Measurements from ENCODE around the gene PRR23C.
"Not testable (repeated sequence)": the region's sequence is repeated elsewhere in the genome, so short reads cannot be mapped to it uniquely, and the experiment has no call there.

PRR23C gene

DNA sequence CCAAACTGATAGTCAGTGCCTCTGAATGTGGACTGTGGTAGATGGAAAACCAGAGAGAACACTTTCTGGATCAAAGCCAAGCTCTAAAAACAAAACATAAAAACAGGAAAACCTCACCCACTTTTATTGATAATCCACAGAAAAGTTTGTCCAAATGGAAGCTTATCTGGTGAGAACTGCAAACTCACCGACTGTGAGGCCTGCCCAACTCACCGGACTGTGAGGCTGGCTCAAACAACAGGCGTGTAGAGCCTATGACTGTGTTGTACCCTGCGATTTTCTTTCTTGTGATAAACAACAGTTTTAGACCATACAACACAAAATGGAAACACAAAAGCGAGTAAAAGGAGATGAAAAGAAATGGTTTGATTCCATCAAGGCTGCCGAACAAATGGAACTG lies 7.2 kb downstream of the PRR23C start:
- TF ChIP-seq EZH2phosphoT487 (conservative IDR thresholded peaks at IDR 0.05; ENCODE audit: low read length) = no peak
- TF ChIP-seq, protein P1, sequence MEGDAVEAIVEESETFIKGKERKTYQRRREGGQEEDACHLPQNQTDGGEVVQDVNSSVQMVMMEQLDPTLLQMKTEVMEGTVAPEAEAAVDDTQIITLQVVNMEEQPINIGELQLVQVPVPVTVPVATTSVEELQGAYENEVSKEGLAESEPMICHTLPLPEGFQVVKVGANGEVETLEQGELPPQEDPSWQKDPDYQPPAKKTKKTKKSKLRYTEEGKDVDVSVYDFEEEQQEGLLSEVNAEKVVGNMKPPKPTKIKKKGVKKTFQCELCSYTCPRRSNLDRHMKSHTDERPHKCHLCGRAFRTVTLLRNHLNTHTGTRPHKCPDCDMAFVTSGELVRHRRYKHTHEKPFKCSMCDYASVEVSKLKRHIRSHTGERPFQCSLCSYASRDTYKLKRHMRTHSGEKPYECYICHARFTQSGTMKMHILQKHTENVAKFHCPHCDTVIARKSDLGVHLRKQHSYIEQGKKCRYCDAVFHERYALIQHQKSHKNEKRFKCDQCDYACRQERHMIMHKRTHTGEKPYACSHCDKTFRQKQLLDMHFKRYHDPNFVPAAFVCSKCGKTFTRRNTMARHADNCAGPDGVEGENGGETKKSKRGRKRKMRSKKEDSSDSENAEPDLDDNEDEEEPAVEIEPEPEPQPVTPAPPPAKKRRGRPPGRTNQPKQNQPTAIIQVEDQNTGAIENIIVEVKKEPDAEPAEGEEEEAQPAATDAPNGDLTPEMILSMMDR (IDR thresholded peaks at IDR 0.05; ENCODE audit: insufficient read depth, low read length, poor library complexity, severe bottlenecking) = no peak
- no peak overlapping the region for H2AFZ ChIP-seq (ENCODE audit: low read depth, low read length, severe bottlenecking)

DNA sequence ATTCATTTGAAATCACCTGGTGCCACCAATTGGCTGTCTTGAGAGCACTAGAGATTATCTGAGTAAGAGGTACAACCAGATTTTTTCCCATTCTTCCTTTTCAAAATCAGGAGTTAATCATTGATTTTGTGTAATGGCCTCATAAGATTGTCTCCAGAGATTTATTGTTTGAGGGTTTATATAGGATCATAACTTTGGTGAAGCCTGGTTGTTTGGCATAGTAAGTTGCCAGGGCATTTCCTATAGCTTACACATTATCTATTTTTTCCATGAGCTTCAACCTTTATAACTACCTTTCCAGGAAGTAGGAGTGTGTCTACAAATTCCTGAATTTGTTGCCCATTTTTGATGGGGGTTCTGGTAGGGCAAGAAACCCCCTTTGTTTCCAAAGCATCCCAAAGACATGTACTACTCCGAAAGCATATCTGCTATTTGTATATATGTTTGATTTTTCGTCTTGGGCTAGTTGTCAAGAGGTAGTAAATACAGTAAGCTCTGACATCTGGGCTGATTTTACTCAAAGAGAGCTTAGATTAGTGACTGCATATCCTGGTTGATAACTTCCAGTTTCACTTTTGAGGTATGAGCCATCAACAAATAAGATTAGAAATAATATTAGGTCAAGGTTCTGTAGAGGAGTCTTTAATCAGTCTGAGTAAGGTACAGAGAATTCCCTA lies 12.2 kb downstream of the PRR23C start:
- Histone ChIP-seq H3K36me3 (ENCODE audit: low read length) (no peaks in the 10 kb centered on the region), H3K9me2 (replicated peaks; ENCODE audit: insufficient read depth, low read length) (no peaks in the 10 kb centered on the region), H3K9me3 (ENCODE audit: insufficient read depth, low read length) (no peaks in the 10 kb centered on the region), H3K9ac (ENCODE audit: low read length) (no peak overlapping the region), H3K4me3 (ENCODE audit: insufficient read depth, low read length, poor library complexity, severe bottlenecking) (no peak overlapping the region), H3F3A (ENCODE audit: insufficient read depth) (no peaks in the 10 kb centered on the region), H3K79me2 (ENCODE audit: insufficient read depth, low read length) (no peaks in the 10 kb centered on the region), H4K20me1 (ENCODE audit: low read depth, low read length) (no peaks in the 10 kb centered on the region), H3K27me3 (ENCODE audit: low read length) (no peaks in the 10 kb centered on the region), H3K27ac (ENCODE audit: low read depth, low read length) (no peak overlapping the region), H2AFZ (ENCODE audit: low read depth, low read length, severe bottlenecking) (no peak overlapping the region), H3K4me2 (ENCODE audit: low read depth, low read length, poor library complexity, severe bottlenecking) (no peak overlapping the region)
- TF ChIP-seq, protein P1 (IDR thresholded peaks at IDR 0.05; ENCODE audit: insufficient read depth, low read length, poor library complexity, severe bottlenecking) = no peak
- TF ChIP-seq EZH2phosphoT487 (conservative IDR thresholded peaks at IDR 0.05; ENCODE audit: low read length) = no peak

More for the DNA sequence above, 7.2 kb downstream of the PRR23C start:
- Histone ChIP-seq H3K4me2 (ENCODE audit: low read depth, low read length, poor library complexity, severe bottlenecking) (no peak overlapping the region), H4K20me1 (ENCODE audit: low read depth, low read length) (no peaks in the 10 kb centered on the region), H3K36me3 (ENCODE audit: low read length) (no peaks in the 10 kb centered on the region), H3F3A (ENCODE audit: insufficient read depth) (no peaks in the 10 kb centered on the region), H3K27me3 (ENCODE audit: low read length) (no peaks in the 10 kb centered on the region), H3K9me2 (replicated peaks; ENCODE audit: insufficient read depth, low read length) (no peaks in the 10 kb centered on the region), H3K4me3 (ENCODE audit: insufficient read depth, low read length, poor library complexity, severe bottlenecking) (no peak overlapping the region), H3K79me2 (ENCODE audit: insufficient read depth, low read length) (no peaks in the 10 kb centered on the region), H3K27ac (ENCODE audit: low read depth, low read length) (no peak overlapping the region), H3K9me3 (ENCODE audit: insufficient read depth, low read length) (no peaks in the 10 kb centered on the region), H3K9ac (ENCODE audit: low read length) (no peak overlapping the region)

DNA sequence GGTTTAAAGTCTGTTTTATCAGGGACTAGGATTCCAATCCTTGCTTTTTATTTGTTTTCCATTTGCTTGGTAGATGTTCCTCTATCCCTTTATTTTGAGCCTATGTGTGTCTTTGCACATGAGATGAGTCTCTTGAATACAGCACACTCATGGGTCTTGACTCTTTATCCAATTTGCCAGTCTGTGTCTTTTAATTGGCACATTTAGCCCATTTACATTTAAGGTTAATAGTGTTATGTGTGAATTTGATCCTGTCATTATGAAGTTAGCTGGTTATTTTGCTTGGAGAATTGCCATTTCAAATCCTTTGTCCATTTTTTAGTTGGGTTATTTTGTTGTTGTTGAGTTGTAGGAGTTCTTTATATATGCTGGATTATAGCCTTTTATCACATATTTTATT lies 14.1 kb downstream of the PRR23C start:
- not testable (repeated sequence) for H3K79me2 ChIP-seq (ENCODE audit: insufficient read depth, low read length); H3K9me2 ChIP-seq (replicated peaks; ENCODE audit: insufficient read depth, low read length); H3K4me3 ChIP-seq (ENCODE audit: insufficient read depth, low read length, poor library complexity, severe bottlenecking); H3K4me2 ChIP-seq (ENCODE audit: low read depth, low read length, poor library complexity, severe bottlenecking); H3K9ac ChIP-seq (ENCODE audit: low read length); H3K9me3 ChIP-seq (ENCODE audit: insufficient read depth, low read length); H3K27ac ChIP-seq (ENCODE audit: low read depth, low read length); H2AFZ ChIP-seq (ENCODE audit: low read depth, low read length, severe bottlenecking); H3K27me3 ChIP-seq (ENCODE audit: low read length); H4K20me1 ChIP-seq (ENCODE audit: low read depth, low read length); H3F3A ChIP-seq (ENCODE audit: insufficient read depth); H3K36me3 ChIP-seq (ENCODE audit: low read length)

DNA sequence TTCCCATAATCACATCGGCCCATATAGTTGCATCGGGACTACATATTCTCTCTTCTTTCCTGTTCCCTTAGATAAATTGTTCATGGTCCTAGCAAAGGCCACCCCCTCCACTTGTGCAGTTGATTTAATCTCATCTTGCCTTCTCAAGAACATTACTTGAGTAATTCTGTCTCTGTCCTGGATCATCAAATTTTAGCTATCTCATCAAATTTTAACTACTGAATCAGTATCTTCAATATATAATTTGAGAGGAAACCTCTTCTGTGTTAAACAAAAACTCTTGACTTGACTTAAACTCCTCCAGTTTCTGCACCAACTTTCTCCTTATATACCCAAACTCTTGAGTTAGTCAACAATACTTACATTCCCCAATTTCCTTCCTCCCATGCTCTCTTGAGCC lies 19.7 kb downstream of the PRR23C start:
- no peaks in the 10 kb centered on the region for H4K20me1 ChIP-seq (ENCODE audit: low read depth, low read length)
- H3K27ac ChIP-seq (ENCODE audit: low read depth, low read length) = no peak overlapping the region
- H3F3A ChIP-seq (ENCODE audit: insufficient read depth) = no peaks in the 10 kb centered on the region
- no peak for TF ChIP-seq EZH2phosphoT487 (conservative IDR thresholded peaks at IDR 0.05; ENCODE audit: low read length)
- TF ChIP-seq, protein P1 (IDR thresholded peaks at IDR 0.05; ENCODE audit: insufficient read depth, low read length, poor library complexity, severe bottlenecking) = no peak
- H3K79me2 ChIP-seq (ENCODE audit: insufficient read depth, low read length) = no peaks in the 10 kb centered on the region
- H3K27me3 ChIP-seq (ENCODE audit: low read length) = no peaks in the 10 kb centered on the region
- H3K36me3 ChIP-seq (ENCODE audit: low read length) = no peaks in the 10 kb centered on the region
- H3K9ac ChIP-seq (ENCODE audit: low read length) = no peak overlapping the region
- no peaks in the 10 kb centered on the region for H3K9me2 ChIP-seq (replicated peaks; ENCODE audit: insufficient read depth, low read length)
- no peak overlapping the region for H3K4me2 ChIP-seq (ENCODE audit: low read depth, low read length, poor library complexity, severe bottlenecking)
- no peak overlapping the region for H3K4me3 ChIP-seq (ENCODE audit: insufficient read depth, low read length, poor library complexity, severe bottlenecking)
- H2AFZ ChIP-seq (ENCODE audit: low read depth, low read length, severe bottlenecking) = no peak overlapping the region
- no peaks in the 10 kb centered on the region for H3K9me3 ChIP-seq (ENCODE audit: insufficient read depth, low read length)

Measured in SU-DHL-6 (cell line).